Spleen (tissue), 11 donors: ENCODE data around the gene PRR15. TPM values are rescaled to one million over a fixed set of nuclear protein-coding genes. Genes with fewer than 3 reads are reported as not detected.

ENCODE experiments used
- DNase-seq: peaks from one replicate; pipeline ENCODE4 v3.0.0-alpha.2; 2020
- H3K27ac ChIP-seq, 8 donors: fragments of 200-600 bp; sonication (generic) in 7 of 8; 1 replicate in 4 of 8; 2 replicates in 4 of 8; pipeline versions ENCODE4 v1.5.0 to v1.8.0; 2016 to 2021; ENCODE audit warnings: inconsistent platforms in 4 of 8, mild to moderate bottlenecking in 4 of 8, moderate library complexity in 1 of 8
- H3K27me3 ChIP-seq, 7 donors: fragments of 200-600 bp; sonication (generic) in 6 of 7; replicated peaks in 1 of 7; 1 replicate in 4 of 7; 2 replicates in 3 of 7; pipeline versions ENCODE4 v1.5.0 to v1.8.0; 2016 to 2021; ENCODE audit warnings: inconsistent platforms in 3 of 7, mild to moderate bottlenecking in 1 of 7
- H3K36me3 ChIP-seq, 6 donors: fragments of 200-600 bp; sonication (generic) in 5 of 6; 1 replicate in 4 of 6; 2 replicates in 2 of 6; pipeline versions ENCODE4 v1.5.0 to v1.8.0; 2016 to 2021; ENCODE audit warnings: inconsistent platforms in 2 of 6
- H3K4me1 ChIP-seq, 6 donors: fragments of 200-600 bp; sonication (generic) in 5 of 6; 1 replicate in 3 of 6; 2 replicates in 3 of 6; pipeline versions ENCODE4 v1.5.0 to v1.8.0; 2016 to 2021; ENCODE audit warnings: inconsistent platforms in 3 of 6
- H3K4me3 ChIP-seq, 8 donors: fragments of 200-600 bp; sonication (generic) in 7 of 8; 1 replicate in 4 of 8; 2 replicates in 4 of 8; pipeline versions ENCODE4 v1.5.0 to v1.8.0; 2016 to 2021; ENCODE audit warnings: inconsistent platforms in 4 of 8, mild to moderate bottlenecking in 4 of 8, moderate library complexity in 2 of 8
- H3K9me3 ChIP-seq, 8 donors: fragments of 200-600 bp; sonication (generic) in 7 of 8; 1 replicate in 4 of 8; 2 replicates in 4 of 8; pipeline versions ENCODE4 v1.5.0 to v1.8.0; 2016 to 2021; ENCODE audit warnings: inconsistent platforms in 4 of 8
- CTCF ChIP-seq, 11 experiments: fragments of 200-600 bp in 7 of 11; fragments of 450-650 bp in 4 of 11; sonication (generic) in 4 of 11; IDR thresholded peaks in 8 of 11; conservative IDR thresholded peaks in 3 of 11; 1 replicate in 7 of 11; 2 replicates in 4 of 11; pipeline versions ENCODE4 v1.4.0 to v1.8.0; 2016 to 2021; ENCODE audit warnings: antibody characterized with exemption in 11 of 11, inconsistent platforms in 4 of 11, mild to moderate bottlenecking in 1 of 11
- POLR2A ChIP-seq, 3 donors: fragments of 450-650 bp; IDR thresholded peaks; one replicate each; pipeline ENCODE4 v1.5.1; 2017; ENCODE audit warnings: antibody characterized with exemption in 3 of 3, mild to moderate bottlenecking in 1 of 3
- POLR2AphosphoS5 ChIP-seq, 3 donors: sonication (generic); formaldehyde crosslinking; IDR thresholded peaks; one replicate each; pipeline ENCODE4 v1.5.1; 2017; ENCODE audit warnings: antibody characterized with exemption in 3 of 3
- WGBS, 5 donors: extraction: QIAGEN DNeasy Blood & Tissue Kit in 3 of 5; methylation state at CpG; one replicate each; pipeline versions ENCODE4 v1.1.5 to v1.1.7; 2013 to 2018; 5-methylcytosine and 5-hydroxymethylcytosine counted together
- intact Hi-C: fragments of 100-400 bp; cut with DNase I; formaldehyde crosslinking; loops from one replicate; pipeline ENCODE4 v1.15.0; 2023; ENCODE audit warnings: low total_unique reads
- polyA plus RNA-seq, 3 donors: library from polyadenylated mRNA; stranded (reverse); fragments of 200-250 nt; gene quantifications; one replicate each; pipeline ENCODE4 v1.2.1, GENCODE V29; 2013
- total RNA-seq, 7 donors: library from RNA; depleted of rRNA in 3 of 7; stranded (reverse); fragments of >200 nt in 3 of 7; fragmentation: NEBNext Ultra II Directional in 4 of 7; extraction: Animal tissue kit (Norgen Biotek cat#: 25700) in 4 of 7; gene quantifications; one replicate each; pipeline versions ENCODE4 v1.1.0 to v1.2.1, GENCODE V29; 2016 to 2021
- donor health status: healthy with polysubstance abuse.
- donor health status: DM: no; HTN: no; CAD: no; lungs with moderate emphysema.
- donor health status: DM: no; HTN: no; CAD: no.
- donor health status: Bipolar disorder and iron deficiency.
- donor health status: healthy.
- donor health status: DM: no; HTN: no; CAD: no.
- donor health status: DM: yes; HTN: yes; CAD: no.

PRR15 gene
- total and polyA plus RNA-seq, 10 donors: 0.06 to 0.11 TPM; not detected in 8

GRCh38 chr7:29556405-29557195 lies 7.0 kb upstream of the PRR15 start:
- TF ChIP-seq CTCF (IDR thresholded peaks at IDR 0.05 in 8 of 11, conservative IDR thresholded peaks at IDR 0.05 in 3 of 11): no peak
- no peak for TF ChIP-seq POLR2AphosphoS5 (IDR thresholded peaks at IDR 0.05)
- TF ChIP-seq POLR2A (IDR thresholded peaks at IDR 0.05): no peak
- peaks cover 0 to 31% (median 0%) of the 10 kb centered on the region in 7 donors for H3K27me3 ChIP-seq
- H3K9me3 ChIP-seq: no peaks in the 10 kb centered on the region
- intact Hi-C loops: no loop called here
- no peaks in the 10 kb centered on the region for H3K36me3 ChIP-seq
- no peak overlapping the region for H3K4me3 ChIP-seq
- H3K4me1 ChIP-seq: no peaks in the 10 kb centered on the region
- DNase-seq: no peak
- H3K27ac ChIP-seq: no peak overlapping the region
- WGBS, 5 donors: 82 to 94% (median 92%) methylated on average over 9 of the region's 9 CpGs

GRCh38 chr7:29557954-29558353 lies 5.7 kb upstream of the PRR15 start:
- no peak overlapping the region for H3K27ac ChIP-seq
- H3K4me3 ChIP-seq: no peak overlapping the region
- H3K27me3 ChIP-seq: peaks cover 0 to 44% (median 13%) of the 10 kb centered on the region in 7 donors
- H3K9me3 ChIP-seq: no peaks in the 10 kb centered on the region
- H3K36me3 ChIP-seq: no peaks in the 10 kb centered on the region
- TF ChIP-seq POLR2A (IDR thresholded peaks at IDR 0.05): no peak
- TF ChIP-seq POLR2AphosphoS5 (IDR thresholded peaks at IDR 0.05): no peak
- no peak for TF ChIP-seq CTCF (IDR thresholded peaks at IDR 0.05 in 8 of 11, conservative IDR thresholded peaks at IDR 0.05 in 3 of 11)
- H3K4me1 ChIP-seq: peaks cover 0 to 7% (median 3%) of the 10 kb centered on the region in 6 donors
- intact Hi-C loops: no loop called here
- no peak for DNase-seq
- 28 to 43% (median 36%) methylated on average over 3 of the region's 3 CpGs for WGBS, 5 donors

- WGBS, 5 donors: 67 to 81% (median 74%) methylated on average over 7 of the region's 7 CpGs
- H3K9me3 ChIP-seq: no peaks in the 10 kb centered on the region
- peaks cover 23 to 40% (median 36%) of the 10 kb centered on the region in 6 donors for H3K4me1 ChIP-seq
- intact Hi-C loops: no loop called here
- DNase-seq: no peak
- no peak overlapping the region for H3K27ac ChIP-seq
- TF ChIP-seq CTCF (IDR thresholded peaks at IDR 0.05 in 8 of 11, conservative IDR thresholded peaks at IDR 0.05 in 3 of 11) (no peak), POLR2AphosphoS5 (IDR thresholded peaks at IDR 0.05) (no peak), POLR2A (IDR thresholded peaks at IDR 0.05) (no peak)
- peaks cover 7 to 78% (median 45%) of the 10 kb centered on the region in 7 donors for H3K27me3 ChIP-seq
- H3K4me3 ChIP-seq: no peak overlapping the region
- H3K36me3 ChIP-seq: no peaks in the 10 kb centered on the region
These were observed 2.4 kb upstream of the PRR15 start for GRCh38 chr7:29561271-29561670.

- 77 to 84% (median 82%) methylated on average over 6 of the region's 6 CpGs for WGBS, 5 donors
- no peak overlapping the region for H3K4me3 ChIP-seq
- H3K27me3 ChIP-seq: peaks cover 7 to 88% (median 56%) of the 10 kb centered on the region in 7 donors
- H3K27ac ChIP-seq: no peak overlapping the region
- DNase-seq: no peak
- intact Hi-C loops: no loop called here
- no peaks in the 10 kb centered on the region for H3K9me3 ChIP-seq
- TF ChIP-seq POLR2AphosphoS5 (IDR thresholded peaks at IDR 0.05) (no peak), POLR2A (IDR thresholded peaks at IDR 0.05) (no peak), CTCF (IDR thresholded peaks at IDR 0.05 in 8 of 11, conservative IDR thresholded peaks at IDR 0.05 in 3 of 11) (no peak)
- peaks cover 23 to 47% (median 42%) of the 10 kb centered on the region in 6 donors for H3K4me1 ChIP-seq
- no peaks in the 10 kb centered on the region for H3K36me3 ChIP-seq
These were observed 1.3 kb upstream of the PRR15 start for GRCh38 chr7:29562307-29562706.
